Measurements from ENCODE around the gene PTPRN2. TPM values are rescaled to one million over a fixed set of nuclear protein-coding genes. Genes with fewer than 3 reads are reported as not detected.
A peak's percentile ranks its signal among the peaks of the same experiment; 100 is the strongest.
"Not testable (repeated sequence)": the region's sequence is repeated elsewhere in the genome, so short reads cannot be mapped to it uniquely, and the experiment has no call there.

The PTPRN2 gene
- 3.8 and 6.0 TPM in 2 replicates for total RNA-seq (2014; rRNA removed; shearing (Covaris generic))

DNA sequence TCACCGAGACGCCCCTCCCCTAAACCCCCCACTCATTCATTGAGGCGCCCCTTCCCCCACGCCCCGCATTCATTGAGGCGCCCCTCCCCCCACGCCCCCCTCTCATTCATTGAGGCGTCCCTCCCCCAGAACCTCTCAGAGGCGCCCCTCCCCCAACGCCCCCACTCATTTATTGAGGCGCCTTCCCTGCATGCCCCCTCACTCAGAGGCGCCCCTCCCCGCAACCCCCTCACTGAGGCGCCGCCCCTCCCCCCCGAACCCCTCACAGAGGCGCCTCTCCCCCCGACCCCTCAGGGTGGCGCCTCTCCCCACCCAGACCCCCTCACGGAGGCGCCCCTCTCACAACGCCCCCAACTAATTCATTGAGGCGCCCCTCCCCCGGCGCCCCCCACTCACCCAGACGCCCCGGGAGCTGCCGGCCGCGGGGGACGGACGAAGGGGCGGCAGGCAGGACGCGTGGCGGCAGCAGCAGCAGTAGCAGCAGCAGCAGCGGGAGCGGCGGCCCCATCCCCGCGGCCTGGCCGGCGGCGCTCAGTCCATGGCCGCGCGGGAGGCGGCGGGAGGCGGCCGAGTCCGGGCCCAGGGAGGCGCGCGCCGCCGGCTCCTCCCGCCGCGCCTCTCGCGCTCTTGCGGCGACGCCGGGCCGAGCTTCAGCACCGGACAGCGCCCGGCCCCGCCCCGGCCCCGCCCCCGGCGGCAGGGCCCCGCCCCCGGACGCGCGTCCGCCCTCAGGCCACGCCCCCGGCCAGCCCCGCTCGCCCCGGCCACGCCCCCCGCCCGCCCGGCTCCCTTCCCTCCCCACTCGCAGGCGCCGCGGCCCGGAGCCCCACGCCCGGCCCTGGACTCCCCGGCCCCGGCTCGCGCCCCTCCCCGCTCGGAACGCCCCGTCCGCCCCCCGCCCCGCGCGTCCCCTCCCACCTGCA is at the start of gene PTPRN2:
PTPRN2 (minus strand) TSS at position 662 of the 923 bp plus-strand sequence.
- no peak for DNase-seq
- Histone ChIP-seq H3K36me3 (no peaks in the 10 kb centered on the region), H3K4me3 (no peak within 1 kb of the TSS), H3K9me3 (replicated peaks) (no peaks in the 10 kb centered on the region), H3K27ac (no peak within 1 kb of the TSS), H3K4me1 (no peaks in the 10 kb centered on the region), H3K27me3 (no peaks in the 10 kb centered on the region; the same call in 1 of the 2 replicates)

- Histone ChIP-seq H3K27me3 (no peaks in the 10 kb centered on the region), H3K9me3 (replicated peaks) (no peaks in the 10 kb centered on the region), H3K4me1 (no peaks in the 10 kb centered on the region), H3K4me3 (no peak overlapping the region), H3K27ac (no peak overlapping the region), H3K36me3 (peaks cover 66% of the 10 kb centered on the region)
- DNase-seq, result no peak
Measured at GRCh38 chr7:158633055-158633956, 45.7 kb upstream of the PTPRN2 start.

DNA sequence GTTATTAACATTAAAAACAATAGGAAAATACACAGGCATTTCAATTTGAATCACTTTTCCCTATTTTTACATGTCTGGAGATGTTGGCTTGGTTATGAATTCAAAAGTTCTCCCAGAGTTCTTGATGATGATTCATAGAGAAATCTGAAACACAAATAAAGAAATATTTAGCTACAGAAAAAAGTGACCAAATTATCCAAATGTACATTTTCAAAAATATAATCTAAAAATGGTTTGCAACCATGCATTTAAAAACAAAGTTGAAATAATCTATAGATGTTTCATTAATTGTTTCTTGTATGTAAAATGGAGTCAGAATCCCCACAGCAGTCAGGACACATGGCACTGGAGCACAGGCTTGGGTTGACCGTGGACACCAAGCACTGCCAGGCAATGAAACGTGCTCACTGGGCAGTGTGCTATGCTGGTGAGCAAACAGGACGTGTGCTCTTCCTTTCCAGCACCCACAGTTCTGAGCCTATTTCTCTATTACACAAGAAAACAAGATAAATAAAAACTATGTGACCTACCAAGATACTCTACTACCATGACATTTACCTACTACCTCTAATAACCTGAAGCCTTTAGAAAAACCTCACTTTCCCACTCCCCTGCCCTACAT is 44.1 kb upstream of the PTPRN2 start:
- Histone ChIP-seq H3K36me3 (peaks cover 67% of the 10 kb centered on the region), H3K27me3 (no peaks in the 10 kb centered on the region), H3K4me3 (no peak overlapping the region), H3K4me1 (no peaks in the 10 kb centered on the region), H3K9me3 (replicated peaks) (no peaks in the 10 kb centered on the region), H3K27ac (no peak overlapping the region)
- DNase-seq, result no peak

- H3K9me3 ChIP-seq (replicated peaks); H3K4me3 ChIP-seq; H3K27me3 ChIP-seq; DNase-seq; H3K4me1 ChIP-seq; H3K27ac ChIP-seq: not testable (repeated sequence)
- peaks cover 49% of the 10 kb centered on the region for H3K36me3 ChIP-seq
Measured at GRCh38 chr7:158626289-158626688, 38.7 kb upstream of the PTPRN2 start.

GRCh38 chr7:158623241-158623640 is 35.6 kb upstream of the PTPRN2 start:
- Histone ChIP-seq H3K27me3 (no peaks in the 10 kb centered on the region), H3K9me3 (replicated peaks) (no peaks in the 10 kb centered on the region), H3K27ac (no peak overlapping the region), H3K4me3 (no peak overlapping the region), H3K4me1 (no peaks in the 10 kb centered on the region), H3K36me3 (peaks cover 42% of the 10 kb centered on the region)
- DNase-seq, result no peak

DNA sequence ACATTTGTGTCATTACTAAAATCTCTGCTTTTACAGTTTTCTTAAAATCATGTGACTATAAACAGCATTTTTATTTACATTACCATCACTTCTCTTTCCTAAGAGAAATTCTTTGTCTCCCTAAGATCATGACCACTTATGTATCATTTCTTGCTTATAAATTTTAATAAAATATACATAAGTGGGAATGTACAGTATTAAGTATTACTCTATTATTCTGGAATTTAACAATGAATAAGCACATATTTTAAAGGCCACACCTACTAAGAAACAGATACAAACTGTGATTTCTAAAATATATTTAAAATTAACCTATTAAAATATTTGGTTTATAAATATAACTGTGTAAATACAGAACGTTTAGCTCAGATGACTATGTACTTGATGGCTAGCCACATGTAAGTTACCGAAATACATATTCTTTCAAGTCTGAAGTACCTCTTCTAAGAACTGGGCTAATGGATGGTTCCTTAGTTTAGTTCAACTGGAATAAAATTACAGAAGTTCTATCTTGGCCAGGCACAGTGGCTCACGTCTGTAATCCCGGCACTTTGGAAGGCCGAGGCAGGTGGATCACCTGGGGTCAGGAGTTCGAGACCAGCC is 33.3 kb upstream of the PTPRN2 start:
- DNase-seq, result no peak
- Histone ChIP-seq H3K27ac (no peak overlapping the region), H3K4me1 (peaks cover 3% of the 10 kb centered on the region; the same call in 1 of the 2 replicates), H3K36me3 (peaks cover 43% of the 10 kb centered on the region), H3K9me3 (replicated peaks) (no peaks in the 10 kb centered on the region), H3K27me3 (no peaks in the 10 kb centered on the region), H3K4me3 (no peak overlapping the region)

- Histone ChIP-seq H3K4me1 (peaks cover 3% of the 10 kb centered on the region; the same call in 1 of the 2 replicates), H3K36me3 (peaks cover 41% of the 10 kb centered on the region)
- no peak for DNase-seq
Measured at GRCh38 chr7:158620418-158620817, 32.8 kb upstream of the PTPRN2 start.

DNA sequence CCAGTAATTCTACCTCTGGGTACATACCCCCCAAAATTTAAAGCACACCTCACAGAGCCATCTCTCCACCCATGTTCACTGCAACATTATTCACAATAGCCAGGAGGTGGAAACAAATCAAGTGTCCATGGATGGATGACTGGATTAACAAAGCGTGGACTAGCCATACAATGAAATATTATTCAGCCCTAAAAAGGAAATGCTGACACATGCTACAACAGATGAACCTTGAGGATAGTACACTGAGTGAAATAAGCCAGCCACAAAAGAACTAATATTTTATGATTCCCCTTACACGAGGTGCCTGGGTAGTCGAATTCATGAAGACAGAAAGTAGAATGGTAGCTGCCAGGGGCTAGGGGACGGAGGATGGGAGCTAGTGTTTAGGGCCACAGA is 31.1 kb upstream of the PTPRN2 start:
- no peak overlapping the region for H3K4me3 ChIP-seq
- peaks cover 40% of the 10 kb centered on the region for H3K36me3 ChIP-seq
- DNase-seq, result no peak
- no peak overlapping the region for H3K27ac ChIP-seq
- no peaks in the 10 kb centered on the region for H3K27me3 ChIP-seq
- no peaks in the 10 kb centered on the region for H3K9me3 ChIP-seq (replicated peaks)
- H3K4me1 ChIP-seq, result peaks cover 3% of the 10 kb centered on the region; the same call in 1 of the 2 replicates

More at GRCh38 chr7:158620418-158620817, 32.8 kb upstream of the PTPRN2 start:
- H3K27ac ChIP-seq, result no peak overlapping the region
- no peaks in the 10 kb centered on the region for H3K27me3 ChIP-seq
- no peaks in the 10 kb centered on the region for H3K9me3 ChIP-seq (replicated peaks)
- H3K4me3 ChIP-seq, result no peak overlapping the region

DNA sequence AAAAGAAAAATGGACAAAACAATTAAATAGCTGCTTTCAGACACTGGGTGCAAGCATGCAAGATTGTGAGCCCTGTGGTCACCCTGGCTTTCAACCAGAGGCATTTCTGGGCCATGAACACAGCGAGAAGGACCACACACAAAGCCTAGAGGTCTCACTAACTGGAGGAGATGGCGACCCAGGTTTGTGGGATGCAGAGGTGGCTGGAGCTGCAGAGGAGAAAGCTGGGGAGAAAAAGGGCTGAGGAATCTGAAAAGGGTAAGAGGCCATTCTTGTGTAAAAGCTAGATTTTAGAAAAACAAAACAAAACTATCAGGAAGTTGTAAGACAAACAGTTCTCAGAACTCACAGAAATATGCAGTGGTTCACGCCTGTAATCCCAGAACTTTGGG is 30.1 kb upstream of the PTPRN2 start:
- Histone ChIP-seq H3K9me3 (replicated peaks) (no peaks in the 10 kb centered on the region), H3K27ac (no peak overlapping the region), H3K27me3 (no peaks in the 10 kb centered on the region), H3K36me3 (peaks cover 36% of the 10 kb centered on the region), H3K4me3 (no peak overlapping the region), H3K4me1 (peaks cover 3% of the 10 kb centered on the region; the same call in 1 of the 2 replicates)
- peak; percentile 49 to 50 for DNase-seq

GRCh38 chr7:158616050-158616449 is 28.4 kb upstream of the PTPRN2 start:
- Histone ChIP-seq H3K4me3 (no peak overlapping the region), H3K9me3 (replicated peaks) (no peaks in the 10 kb centered on the region), H3K27ac (no peak overlapping the region), H3K4me1 (peaks cover 3% of the 10 kb centered on the region; the same call in 1 of the 2 replicates), H3K36me3 (peaks cover 31% of the 10 kb centered on the region), H3K27me3 (no peaks in the 10 kb centered on the region)
- no peak for DNase-seq

DNA sequence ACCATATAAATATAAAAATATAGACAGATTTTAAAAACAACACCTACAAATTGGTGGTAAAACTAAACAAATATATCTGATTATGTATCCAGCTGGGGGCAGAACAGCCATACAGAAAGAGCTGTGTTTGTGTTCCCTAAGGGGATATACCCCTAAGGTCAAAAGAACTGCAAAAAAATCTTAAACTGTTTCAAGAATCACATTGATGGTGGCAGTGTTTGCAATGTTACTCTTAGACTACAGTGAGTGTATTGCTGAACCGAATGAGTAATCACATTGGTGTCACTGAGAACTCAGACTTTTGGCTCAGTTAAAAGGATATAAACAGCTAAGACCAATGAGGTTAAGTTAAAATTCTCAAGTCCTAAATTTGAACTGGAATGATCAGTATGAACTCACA is 27.1 kb upstream of the PTPRN2 start:
- DNase-seq, result no peak
- Histone ChIP-seq H3K27ac (no peak overlapping the region), H3K9me3 (replicated peaks) (no peaks in the 10 kb centered on the region), H3K4me3 (no peak overlapping the region), H3K36me3 (peaks cover 30% of the 10 kb centered on the region), H3K4me1 (peaks cover 3% of the 10 kb centered on the region; the same call in 1 of the 2 replicates), H3K27me3 (no peaks in the 10 kb centered on the region)

DNA sequence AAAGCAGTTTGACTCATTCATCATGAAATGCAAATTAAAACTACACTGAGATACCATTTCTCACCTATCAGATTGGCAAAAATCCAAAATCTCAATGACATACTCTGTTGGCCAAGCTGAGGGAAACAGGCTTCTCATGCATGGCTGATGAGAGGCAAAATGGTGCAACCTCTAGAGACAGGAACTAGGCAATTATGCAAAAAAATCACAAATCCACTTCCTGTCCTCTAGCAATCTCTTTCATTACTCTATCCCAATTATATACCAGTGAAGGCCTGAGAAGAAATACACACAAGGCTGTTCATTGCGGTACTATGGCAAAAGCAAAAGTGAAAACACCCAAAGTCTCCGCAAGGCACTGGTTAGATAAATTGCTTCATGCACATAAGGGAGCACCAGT is 25.9 kb upstream of the PTPRN2 start:
- no peak overlapping the region for H3K4me3 ChIP-seq
- H3K4me1 ChIP-seq, result peaks cover 3% of the 10 kb centered on the region; the same call in 1 of the 2 replicates
- H3K27ac ChIP-seq, result no peak overlapping the region
- DNase-seq, result no peak
- no peaks in the 10 kb centered on the region for H3K9me3 ChIP-seq (replicated peaks)
- no peaks in the 10 kb centered on the region for H3K27me3 ChIP-seq
- H3K36me3 ChIP-seq, result peaks cover 25% of the 10 kb centered on the region

DNA sequence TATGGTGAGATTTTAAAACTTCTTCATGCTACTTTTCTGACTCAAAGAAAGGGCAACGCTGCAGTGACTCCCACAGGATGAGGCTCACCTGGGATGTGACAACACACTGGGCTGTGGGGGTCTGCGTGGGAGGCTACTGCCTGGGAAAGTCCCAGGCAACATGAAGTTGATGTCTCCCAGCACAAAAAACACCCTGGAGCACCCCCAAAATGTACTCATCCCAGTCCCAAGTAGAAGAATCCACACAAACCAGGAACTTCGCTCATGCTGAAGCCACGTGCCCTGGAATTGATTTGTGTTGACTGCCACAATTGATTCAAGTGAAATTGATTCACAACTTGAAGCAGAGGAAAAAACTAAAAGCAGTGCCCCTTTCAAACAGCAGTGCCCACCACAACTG is 24.9 kb upstream of the PTPRN2 start:
- Histone ChIP-seq H3K4me1 (no peaks in the 10 kb centered on the region; the same call in 1 of the 2 replicates), H3K27ac (no peak overlapping the region), H3K9me3 (replicated peaks) (no peaks in the 10 kb centered on the region), H3K4me3 (no peak overlapping the region), H3K36me3 (peaks cover 31% of the 10 kb centered on the region), H3K27me3 (no peaks in the 10 kb centered on the region)
- no peak for DNase-seq

DNA sequence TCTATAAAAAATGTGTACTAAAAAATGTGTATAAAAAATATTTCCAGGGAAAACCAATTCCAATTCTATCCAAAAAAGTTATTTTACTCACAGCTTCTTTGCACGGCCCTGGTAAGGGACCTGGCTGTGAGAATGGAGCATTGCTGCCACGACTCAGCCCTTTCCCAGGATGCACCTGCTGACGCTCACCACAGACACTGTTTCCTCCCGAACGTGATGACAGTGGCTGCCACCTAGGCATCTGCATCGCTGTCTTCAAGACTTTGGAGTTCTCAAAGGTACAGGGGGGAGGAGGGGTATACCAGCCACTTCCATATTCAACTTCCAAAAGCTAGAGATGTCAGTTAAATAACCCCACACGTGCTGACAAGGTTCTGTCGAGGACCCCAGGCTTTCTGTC is 23.9 kb upstream of the PTPRN2 start:
- Histone ChIP-seq H3K4me1 (no peaks in the 10 kb centered on the region), H3K27ac (no peak overlapping the region), H3K4me3 (no peak overlapping the region), H3K36me3 (peaks cover 33% of the 10 kb centered on the region), H3K27me3 (no peaks in the 10 kb centered on the region), H3K9me3 (replicated peaks) (no peaks in the 10 kb centered on the region)
- DNase-seq, result no peak
